Measurements from ENCODE around the gene HSPBP1. TPM values are rescaled to one million over a fixed set of nuclear protein-coding genes. Genes with fewer than 3 reads are reported as not detected.

HSPBP1 gene
- total and polyA plus RNA-seq, 2 of the 13 experiments (the other 11 are each of a cell fraction or from before 2014, with no cell fraction given) = 22.3 to 33.7 TPM

DNA sequence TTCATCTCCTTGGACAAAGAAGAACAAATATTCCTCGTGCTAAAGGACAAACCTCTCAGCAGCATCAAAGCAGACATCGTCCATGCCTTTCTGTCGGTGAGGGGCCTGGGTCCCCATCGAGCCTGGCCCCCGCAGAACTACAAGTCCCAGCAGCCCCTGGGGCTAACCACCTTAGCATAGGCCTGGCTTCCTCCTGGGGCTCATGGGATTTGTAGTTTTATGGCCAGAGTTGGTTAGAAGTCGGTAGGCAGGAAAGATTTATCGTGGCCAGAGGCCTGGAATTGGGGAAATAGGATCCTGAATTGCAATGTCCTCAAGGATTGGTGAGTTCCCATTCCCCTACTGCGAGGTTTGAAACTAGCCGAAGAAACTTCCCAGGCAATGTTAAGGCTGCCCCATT lies 25.6 kb upstream of the HSPBP1 start (continued):
- TF ChIP-seq HDAC2 (CRISPR knock-in tag; IDR thresholded peaks at IDR 0.05) = no peak
- no peak for TF ChIP-seq KDM1A (CRISPR knock-in tag; IDR thresholded peaks at IDR 0.05)
- TF ChIP-seq, protein P1, sequence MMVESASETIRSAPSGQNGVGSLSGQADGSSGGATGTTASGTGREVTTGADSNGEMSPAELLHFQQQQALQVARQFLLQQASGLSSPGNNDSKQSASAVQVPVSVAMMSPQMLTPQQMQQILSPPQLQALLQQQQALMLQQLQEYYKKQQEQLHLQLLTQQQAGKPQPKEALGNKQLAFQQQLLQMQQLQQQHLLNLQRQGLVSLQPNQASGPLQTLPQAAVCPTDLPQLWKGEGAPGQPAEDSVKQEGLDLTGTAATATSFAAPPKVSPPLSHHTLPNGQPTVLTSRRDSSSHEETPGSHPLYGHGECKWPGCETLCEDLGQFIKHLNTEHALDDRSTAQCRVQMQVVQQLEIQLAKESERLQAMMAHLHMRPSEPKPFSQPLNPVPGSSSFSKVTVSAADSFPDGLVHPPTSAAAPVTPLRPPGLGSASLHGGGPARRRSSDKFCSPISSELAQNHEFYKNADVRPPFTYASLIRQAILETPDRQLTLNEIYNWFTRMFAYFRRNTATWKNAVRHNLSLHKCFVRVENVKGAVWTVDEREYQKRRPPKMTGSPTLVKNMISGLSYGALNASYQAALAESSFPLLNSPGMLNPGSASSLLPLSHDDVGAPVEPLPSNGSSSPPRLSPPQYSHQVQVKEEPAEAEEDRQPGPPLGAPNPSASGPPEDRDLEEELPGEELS (CRISPR knock-in tag; IDR thresholded peaks at IDR 0.05) = no peak
- TF ChIP-seq GABPB1 (CRISPR knock-in tag; IDR thresholded peaks at IDR 0.05) = peak; percentile 87
- TF ChIP-seq, protein P2, sequence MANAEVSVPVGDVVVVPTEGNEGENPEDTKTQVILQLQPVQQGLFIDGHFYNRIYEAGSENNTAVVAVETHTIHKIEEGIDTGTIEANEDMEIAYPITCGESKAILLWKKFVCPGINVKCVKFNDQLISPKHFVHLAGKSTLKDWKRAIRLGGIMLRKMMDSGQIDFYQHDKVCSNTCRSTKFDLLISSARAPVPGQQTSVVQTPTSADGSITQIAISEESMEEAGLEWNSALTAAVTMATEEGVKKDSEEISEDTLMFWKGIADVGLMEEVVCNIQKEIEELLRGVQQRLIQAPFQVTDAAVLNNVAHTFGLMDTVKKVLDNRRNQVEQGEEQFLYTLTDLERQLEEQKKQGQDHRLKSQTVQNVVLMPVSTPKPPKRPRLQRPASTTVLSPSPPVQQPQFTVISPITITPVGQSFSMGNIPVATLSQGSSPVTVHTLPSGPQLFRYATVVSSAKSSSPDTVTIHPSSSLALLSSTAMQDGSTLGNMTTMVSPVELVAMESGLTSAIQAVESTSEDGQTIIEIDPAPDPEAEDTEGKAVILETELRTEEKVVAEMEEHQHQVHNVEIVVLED (CRISPR knock-in tag; IDR thresholded peaks at IDR 0.05; ENCODE audit: borderline replicate concordance) = peak; percentile 37; the same call in 1 of the 2 replicates
- TF ChIP-seq BRCA1 (CRISPR knock-in tag; IDR thresholded peaks at IDR 0.05) = no peak
- no peak for TF ChIP-seq HIVEP1 (CRISPR knock-in tag; IDR thresholded peaks at IDR 0.05)
- TF ChIP-seq CENPX (CRISPR knock-in tag; IDR thresholded peaks at IDR 0.05) = no peak
- no peak for TF ChIP-seq ELF3 (CRISPR knock-in tag; IDR thresholded peaks at IDR 0.05)
- TF ChIP-seq MIER3 (CRISPR knock-in tag; IDR thresholded peaks at IDR 0.05; ENCODE audit: borderline replicate concordance) = no peak
- no peak for TF ChIP-seq ZNF44 (CRISPR knock-in tag; IDR thresholded peaks at IDR 0.05)
- no peak for TF ChIP-seq NR2F6 (IDR thresholded peaks at IDR 0.05)
- no peak for TF ChIP-seq NR2F6 (CRISPR knock-in tag; IDR thresholded peaks at IDR 0.05)
- TF ChIP-seq SUZ12 (IDR thresholded peaks at IDR 0.05; ENCODE audit: low read depth, low read length) = peak; percentile 94
- TF ChIP-seq FOSL2 (CRISPR knock-in tag; IDR thresholded peaks at IDR 0.05) = 0 out of 2 replicates have a peak, but pooled peaks have one; percentile 13
- TF ChIP-seq ZNF629 (CRISPR knock-in tag; conservative IDR thresholded peaks at IDR 0.05) = no peak
- TF ChIP-seq, protein P3, sequence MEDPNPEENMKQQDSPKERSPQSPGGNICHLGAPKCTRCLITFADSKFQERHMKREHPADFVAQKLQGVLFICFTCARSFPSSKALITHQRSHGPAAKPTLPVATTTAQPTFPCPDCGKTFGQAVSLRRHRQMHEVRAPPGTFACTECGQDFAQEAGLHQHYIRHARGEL (CRISPR knock-in tag; IDR thresholded peaks at IDR 0.05) = no peak
- no peak for TF ChIP-seq REL (CRISPR knock-in tag; conservative IDR thresholded peaks at IDR 0.05)
- TF ChIP-seq, protein P4, sequence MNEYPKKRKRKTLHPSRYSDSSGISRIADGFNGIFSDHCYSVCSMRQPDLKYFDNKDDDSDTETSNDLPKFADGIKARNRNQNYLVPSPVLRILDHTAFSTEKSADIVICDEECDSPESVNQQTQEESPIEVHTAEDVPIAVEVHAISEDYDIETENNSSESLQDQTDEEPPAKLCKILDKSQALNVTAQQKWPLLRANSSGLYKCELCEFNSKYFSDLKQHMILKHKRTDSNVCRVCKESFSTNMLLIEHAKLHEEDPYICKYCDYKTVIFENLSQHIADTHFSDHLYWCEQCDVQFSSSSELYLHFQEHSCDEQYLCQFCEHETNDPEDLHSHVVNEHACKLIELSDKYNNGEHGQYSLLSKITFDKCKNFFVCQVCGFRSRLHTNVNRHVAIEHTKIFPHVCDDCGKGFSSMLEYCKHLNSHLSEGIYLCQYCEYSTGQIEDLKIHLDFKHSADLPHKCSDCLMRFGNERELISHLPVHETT (CRISPR knock-in tag; conservative IDR thresholded peaks at IDR 0.05) = no peak
- no peak for TF ChIP-seq JARID2 (CRISPR knock-in tag; IDR thresholded peaks at IDR 0.05; ENCODE audit: insufficient replicate concordance)
- TF ChIP-seq IKZF4 (CRISPR knock-in tag; IDR thresholded peaks at IDR 0.05; ENCODE audit: borderline replicate concordance, low read depth, not compliant biosample characterization) = no peak
- no peak for TF ChIP-seq ZNF451 (CRISPR knock-in tag; IDR thresholded peaks at IDR 0.05)

Data from HepG2 (cell line).